GM23338 (cell line): ENCODE measurements around the gene ACOX1. TPM values are rescaled to one million over a fixed set of nuclear protein-coding genes. Genes with fewer than 3 reads are reported as not detected.

ENCODE experiments used
- ATAC-seq: fragments of 200-7000 bp; cut with Tn5 transposase; 3 replicates; pipeline ENCODE4 v1.9.1; 2020
- DNase-seq: peaks from one replicate; pipeline ENCODE4 v3.0.0-alpha.2; 2015; ENCODE audit warnings: low spot score
- H2AFZ ChIP-seq: fragments of 200-600 bp; sonication (generic); 2 replicates; pipeline ENCODE4 v1.8.0; 2016; ENCODE audit warnings: antibody characterized with exemption, mild to moderate bottlenecking, moderate library complexity
- H3F3A ChIP-seq: fragments of 200-600 bp; sonication (generic); replicated peaks from 2 replicates; pipeline ENCODE4 v1.8.0; 2017; ENCODE audit warnings: antibody characterized with exemption, mixed run types, low read depth
- H3K27ac ChIP-seq: fragments of 200-600 bp; sonication (generic); 2 replicates; pipeline ENCODE4 v1.6.1; 2016; ENCODE audit warnings: low read depth
- H3K27me3 ChIP-seq: fragments of 200-600 bp; sonication (generic); 2 replicates; pipeline ENCODE4 v1.8.0; 2016; ENCODE audit warnings: mild to moderate bottlenecking, mixed run types, moderate library complexity; ENCODE audit not compliant: insufficient read depth
- H3K36me3 ChIP-seq: fragments of 200-600 bp; sonication (generic); 2 replicates; pipeline ENCODE4 v1.8.0; 2016; ENCODE audit warnings: mild to moderate bottlenecking; ENCODE audit not compliant: insufficient read depth
- H3K4me1 ChIP-seq: fragments of 200-600 bp; sonication (generic); 2 replicates; pipeline ENCODE4 v1.8.0; 2016; ENCODE audit warnings: mild to moderate bottlenecking, moderate library complexity; ENCODE audit not compliant: insufficient read depth
- H3K4me2 ChIP-seq: fragments of 200-600 bp; sonication (generic); 2 replicates; pipeline ENCODE4 v1.7.1; 2017; ENCODE audit warnings: mixed run types
- H3K4me3 ChIP-seq: fragments of 200-600 bp; sonication (generic); 2 replicates; pipeline ENCODE4 v1.6.1; 2016; ENCODE audit warnings: mixed run types
- H3K79me2 ChIP-seq: fragments of 200-600 bp; sonication (generic); replicated peaks from 2 replicates; pipeline ENCODE4 v1.8.0; 2017; ENCODE audit warnings: mild to moderate bottlenecking; ENCODE audit not compliant: insufficient read depth
- H3K9me2 ChIP-seq: fragments of 200-600 bp; sonication (generic); 2 replicates; pipeline ENCODE4 v1.8.0; 2017; ENCODE audit not compliant: insufficient read depth
- H4K20me1 ChIP-seq: fragments of 200-600 bp; sonication (generic); replicated peaks from 2 replicates; pipeline ENCODE4 v1.8.0; 2017; ENCODE audit warnings: mild to moderate bottlenecking; ENCODE audit not compliant: insufficient read depth
- H3K27ac Mint-ChIP-seq: 2 replicates; pipeline ENCODE4 v1.8.0; 2020; ENCODE audit warnings: inconsistent platforms, mild to moderate bottlenecking, moderate library complexity, mixed read lengths
- H3K27me3 Mint-ChIP-seq: 3 replicates; pipeline ENCODE4 v1.8.0; 2022; ENCODE audit warnings: low read depth, mild to moderate bottlenecking, moderate library complexity, mixed read lengths, inconsistent platforms; ENCODE audit not compliant: insufficient read depth, poor library complexity
- H3K36me3 Mint-ChIP-seq: 3 replicates; pipeline ENCODE4 v1.8.0; 2021; ENCODE audit warnings: low read depth, mild to moderate bottlenecking, inconsistent platforms, moderate library complexity, mixed read lengths
- H3K4me1 Mint-ChIP-seq: 3 replicates; pipeline ENCODE4 v1.8.0; 2020; ENCODE audit warnings: mild to moderate bottlenecking, inconsistent platforms, mixed read lengths
- H3K4me3 Mint-ChIP-seq: 3 replicates; pipeline ENCODE4 v1.8.0; 2021; ENCODE audit warnings: moderate library complexity, mild to moderate bottlenecking, inconsistent platforms, mixed read lengths
- H3K9me3 Mint-ChIP-seq: 3 replicates; pipeline ENCODE4 v1.8.0; 2020; ENCODE audit warnings: moderate library complexity, mild to moderate bottlenecking, inconsistent platforms, mixed read lengths
- CREB1 ChIP-seq: fragments of 250-450 bp; sonication (Bioruptor Pico); IDR thresholded peaks from 2 replicates; pipeline ENCODE4 v1.5.0; 2020; ENCODE audit warnings: low read depth, mild to moderate bottlenecking, moderate library complexity
- CTCF ChIP-seq, 2 experiments: fragments of 200-600 bp in 1 of 2; sonication (generic) in 1 of 2; conservative IDR thresholded peaks; 2 replicates each; pipeline versions ENCODE4 v1.5.1 to v1.6.1; 2016 to 2017; ENCODE audit warnings: antibody characterized with exemption in 2 of 2, low read depth in 2 of 2, mild to moderate bottlenecking in 2 of 2, moderate library complexity in 1 of 2
- EZH2 ChIP-seq: fragments of 200-600 bp; sonication (generic); IDR thresholded peaks from one replicate; pipeline ENCODE4 v1.8.0; 2017; ENCODE audit warnings: antibody characterized with exemption, mild to moderate bottlenecking, low read depth; ENCODE audit not compliant: unreplicated experiment
- JUNB ChIP-seq: IDR thresholded peaks from one replicate; pipeline ENCODE4 v1.6.1; 2016; ENCODE audit warnings: antibody characterized with exemption; ENCODE audit not compliant: unreplicated experiment
- NANOG ChIP-seq: IDR thresholded peaks from 2 replicates; pipeline ENCODE4 v1.6.1; 2016; ENCODE audit warnings: antibody characterized with exemption, borderline replicate concordance
- REST ChIP-seq: IDR thresholded peaks from one replicate; pipeline ENCODE4 v1.6.1; 2018; ENCODE audit warnings: antibody characterized with exemption; ENCODE audit not compliant: unreplicated experiment
- STAT1 ChIP-seq: IDR thresholded peaks from one replicate; pipeline ENCODE4 v1.6.1; 2016; ENCODE audit warnings: antibody characterized with exemption; ENCODE audit not compliant: unreplicated experiment
- ZNF114 ChIP-seq: fragments of 250-450 bp; sonication (Bioruptor Pico); IDR thresholded peaks from 2 replicates; pipeline ENCODE4 v1.5.0; 2020; ENCODE audit warnings: mild to moderate bottlenecking, moderate library complexity
- ZNF331 ChIP-seq: fragments of 250-450 bp; sonication (Bioruptor Pico); IDR thresholded peaks from 2 replicates; pipeline ENCODE4 v1.5.0; 2020; ENCODE audit warnings: low read depth, mild to moderate bottlenecking, moderate library complexity
- ZNF462 ChIP-seq: fragments of 250-450 bp; sonication (Bioruptor Pico); IDR thresholded peaks from 2 replicates; pipeline ENCODE4 v1.5.0; 2020; ENCODE audit warnings: mild to moderate bottlenecking, moderate library complexity
- polyA plus RNA-seq: library from polyadenylated mRNA; unstranded; fragments of >200 nt; fragmentation: Nextera tagmentation; extraction: Ambion mirVana; gene quantifications from 2 replicates; pipeline ENCODE4 v1.2.1, GENCODE V29; 2016
- total RNA-seq: library from RNA; depleted of rRNA; stranded (reverse); fragments of >200 nt; shearing (Covaris generic); gene quantifications from 2 replicates; pipeline ENCODE4 v1.2.3, GENCODE V29; 2014

ACOX1 gene
- total and polyA plus RNA-seq, 2 experiments from 2014 or later = 12.8 to 32.9 TPM

GRCh38 chr17:75917141-75917916 is 61.6 kb downstream of the ACOX1 start:
- no peak overlapping the region for H3K27ac Mint-ChIP-seq
- no peaks in the 10 kb centered on the region for H3K9me3 Mint-ChIP-seq
- Histone ChIP-seq H3K36me3 (no peaks in the 10 kb centered on the region), H3K27me3 (no peaks in the 10 kb centered on the region), H4K20me1 (no peaks in the 10 kb centered on the region), H3K4me3 (no peak overlapping the region), H3K27ac (no peak overlapping the region), H3K4me2 (no peak overlapping the region), H3K9me2 (no peaks in the 10 kb centered on the region), H3K4me1 (no peaks in the 10 kb centered on the region; the same call in 1 of the 2 replicates), H2AFZ (no peak overlapping the region), H3K79me2 (no peaks in the 10 kb centered on the region), H3F3A (no peaks in the 10 kb centered on the region)
- H3K27me3 Mint-ChIP-seq = peaks cover 11% of the 10 kb centered on the region
- no peaks in the 10 kb centered on the region for H3K4me1 Mint-ChIP-seq
- no peak overlapping the region; the same call in 2 of the 3 replicates for H3K4me3 Mint-ChIP-seq
- no peak for TF ChIP-seq ZNF114
- TF ChIP-seq NANOG = no peak
- TF ChIP-seq REST = no peak
- no peak for TF ChIP-seq JUNB
- TF ChIP-seq EZH2 = no peak
- TF ChIP-seq CTCF (conservative IDR thresholded peaks at IDR 0.05; ENCODE audit: low read depth in 2 of 2) = no peak
- no peak for TF ChIP-seq STAT1
- no peak for TF ChIP-seq ZNF331 (CRISPR knock-in tag)
- no peak for TF ChIP-seq CREB1 (CRISPR knock-in tag)
- no peak for ATAC-seq
- H3K36me3 Mint-ChIP-seq = peaks cover 7% of the 10 kb centered on the region
- no peak for DNase-seq

GRCh38 chr17:75915268-75915667 is 63.7 kb downstream of the ACOX1 start:
- no peaks in the 10 kb centered on the region for H3K79me2 ChIP-seq
- H3K9me2 ChIP-seq = no peaks in the 10 kb centered on the region
- H3K4me2 ChIP-seq = no peak overlapping the region
- Mint-ChIP-seq H3K9me3 (no peaks in the 10 kb centered on the region), H3K36me3 (peaks cover 10% of the 10 kb centered on the region; the same call in 2 of the 3 replicates), H3K27ac (no peak overlapping the region), H3K4me1 (no peaks in the 10 kb centered on the region; the same call in 2 of the 3 replicates), H3K4me3 (no peak overlapping the region), H3K27me3 (peaks cover 7% of the 10 kb centered on the region)
- no peaks in the 10 kb centered on the region for H3F3A ChIP-seq
- H3K4me3 ChIP-seq = no peak overlapping the region
- H3K27ac ChIP-seq = no peak overlapping the region
- H2AFZ ChIP-seq = no peak overlapping the region
- no peaks in the 10 kb centered on the region for H4K20me1 ChIP-seq
- H3K27me3 ChIP-seq = no peaks in the 10 kb centered on the region
- H3K36me3 ChIP-seq = no peaks in the 10 kb centered on the region
- no peak for DNase-seq
- no peaks in the 10 kb centered on the region; the same call in 1 of the 2 replicates for H3K4me1 ChIP-seq
- peak; percentile 25 for ATAC-seq
- TF ChIP-seq ZNF114 (no peak), ZNF462 (CRISPR knock-in tag) (no peak)
